ENCODE measurements around the gene AGAP2. TPM values are rescaled to one million over a fixed set of nuclear protein-coding genes. Genes with fewer than 3 reads are reported as not detected.
"Not testable (repeated sequence)": the region's sequence is repeated elsewhere in the genome, so short reads cannot be mapped to it uniquely, and the experiment has no call there.

AGAP2 gene
- total RNA-seq, 1 experiment from 2014 or later: 11.3 TPM

- no peak for DNase-seq (ENCODE audit: low spot score)
- in situ Hi-C loops (cut with HindIII; ENCODE audit: low sequenced_read_pairs): no loop called here
These were observed 22.8 kb downstream of the AGAP2 start for GRCh38 chr12:57715786-57716185.

- in situ Hi-C loops (cut with HindIII; ENCODE audit: low sequenced_read_pairs); DNase-seq (ENCODE audit: low spot score): not testable (repeated sequence)
These were observed 23.4 kb downstream of the AGAP2 start for GRCh38 chr12:57715036-57715748.

GRCh38 chr12:57713209-57713608, 25.3 kb downstream of the AGAP2 start:
- DNase-seq (ENCODE audit: low spot score): no peak
- in situ Hi-C loops (cut with HindIII; ENCODE audit: low sequenced_read_pairs): no loop called here

- in situ Hi-C loops (cut with HindIII; ENCODE audit: low sequenced_read_pairs): no loop called here
- DNase-seq (ENCODE audit: low spot score): no peak
These were observed 25.8 kb downstream of the AGAP2 start for GRCh38 chr12:57712701-57713100.

GRCh38 chr12:57708296-57708695, 30.2 kb downstream of the AGAP2 start:
- in situ Hi-C loops (cut with HindIII; ENCODE audit: low sequenced_read_pairs): no loop called here

GRCh38 chr12:57707250-57707649, 31.3 kb downstream of the AGAP2 start:
- no peak for DNase-seq (ENCODE audit: low spot score)
- in situ Hi-C loops (cut with HindIII; ENCODE audit: low sequenced_read_pairs): no loop called here

More at GRCh38 chr12:57708296-57708695, 30.2 kb downstream of the AGAP2 start:
- no peak for DNase-seq (ENCODE audit: low spot score)

- in situ Hi-C loops (cut with HindIII; ENCODE audit: low sequenced_read_pairs): no loop called here
- no peak for DNase-seq (ENCODE audit: low spot score)
These were observed 38.2 kb downstream of the AGAP2 start for GRCh38 chr12:57700317-57700716.

- in situ Hi-C loops (cut with HindIII; ENCODE audit: low sequenced_read_pairs): no loop called here
- DNase-seq (ENCODE audit: low spot score): no peak
These were observed 40.1 kb downstream of the AGAP2 start for GRCh38 chr12:57698414-57698813.

GRCh38 chr12:57697076-57697475, 41.5 kb downstream of the AGAP2 start:
- in situ Hi-C loops (cut with HindIII; ENCODE audit: low sequenced_read_pairs): no loop called here
- DNase-seq (ENCODE audit: low spot score): no peak

GRCh38 chr12:57695770-57696432, 42.6 kb downstream of the AGAP2 start:
- in situ Hi-C loops (cut with HindIII; ENCODE audit: low sequenced_read_pairs): no loop called here
- no peak for DNase-seq (ENCODE audit: low spot score)

- DNase-seq (ENCODE audit: low spot score): peak; percentile 13
- in situ Hi-C loops (cut with HindIII; ENCODE audit: low sequenced_read_pairs): no loop called here
These were observed 44.0 kb downstream of the AGAP2 start for GRCh38 chr12:57694459-57695019.

- in situ Hi-C loops (cut with HindIII; ENCODE audit: low sequenced_read_pairs): no loop called here
- peak; percentile 100 for DNase-seq (ENCODE audit: low spot score)
These were observed 44.7 kb downstream of the AGAP2 start, which contains the start of gene OS9 for GRCh38 chr12:57693659-57694458. TSS of gene OS9 (plus strand) at chr12:57694132. CDS start at chr12:57694162, 30 bp downstream.

GRCh38 chr12:57693317-57693658, 45.3 kb downstream of the AGAP2 start:
- in situ Hi-C loops (cut with HindIII; ENCODE audit: low sequenced_read_pairs): no loop called here
- DNase-seq (ENCODE audit: low spot score): no peak

- DNase-seq (ENCODE audit: low spot score): no peak
- in situ Hi-C loops (cut with HindIII; ENCODE audit: low sequenced_read_pairs): no loop called here
These were observed 46.0 kb downstream of the AGAP2 start for GRCh38 chr12:57692500-57692899.

- DNase-seq (ENCODE audit: low spot score): no peak
These were observed 49.6 kb downstream of the AGAP2 start for GRCh38 chr12:57688931-57689330.

GRCh38 chr12:57687862-57688261, 50.7 kb downstream of the AGAP2 start:
- in situ Hi-C loops (cut with HindIII; ENCODE audit: low sequenced_read_pairs): no loop called here

More at GRCh38 chr12:57688931-57689330, 49.6 kb downstream of the AGAP2 start:
- in situ Hi-C loops (cut with HindIII; ENCODE audit: low sequenced_read_pairs): no loop called here

GRCh38 chr12:57679697-57680096, 58.8 kb downstream of the AGAP2 start:
- no peak for DNase-seq (ENCODE audit: low spot score)
- in situ Hi-C loops (cut with HindIII; ENCODE audit: low sequenced_read_pairs): no loop called here

More at GRCh38 chr12:57687862-57688261, 50.7 kb downstream of the AGAP2 start:
- no peak for DNase-seq (ENCODE audit: low spot score)

GRCh38 chr12:57677947-57678346, 60.6 kb downstream of the AGAP2 start:
- in situ Hi-C loops (cut with HindIII; ENCODE audit: low sequenced_read_pairs); DNase-seq (ENCODE audit: low spot score): not testable (repeated sequence)

- in situ Hi-C loops (cut with HindIII; ENCODE audit: low sequenced_read_pairs): no loop called here
- no peak for DNase-seq (ENCODE audit: low spot score)
These were observed 63.9 kb downstream of the AGAP2 start for GRCh38 chr12:57674691-57675090.
